GM19238 (cell line): Measurements from ENCODE around the gene SLC22A7.

Experiments
- DNase-seq: peaks from one replicate; pipeline ENCODE4 v3.0.0; 2011; ENCODE audit warnings: low spot score; ENCODE audit not compliant: insufficient read length

SLC22A7 gene

GRCh38 chr6:43282636-43283513 is 15.2 kb upstream of the SLC22A7 start:
- DNase-seq, result no peak

DNA sequence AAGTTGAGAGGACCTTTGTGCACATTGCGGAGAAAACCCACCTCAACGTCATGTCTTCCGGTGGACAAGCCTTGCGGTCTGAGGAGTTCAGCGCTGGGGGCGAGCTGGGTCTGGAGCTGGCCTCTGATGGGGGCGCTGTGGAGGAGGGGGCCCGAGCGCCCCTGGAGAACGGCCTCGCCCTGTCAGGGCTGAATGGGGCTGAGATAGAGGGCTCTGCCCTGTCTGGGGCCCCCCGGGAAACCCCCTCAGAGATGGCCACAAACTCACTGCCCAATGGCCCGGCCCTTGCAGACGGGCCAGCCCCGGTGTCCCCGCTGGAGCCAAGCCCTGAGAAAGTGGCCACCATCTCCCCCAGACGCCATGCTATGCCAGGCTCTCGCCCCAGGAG is 14.6 kb upstream of the SLC22A7 start:
- DNase-seq, result no peak

DNA sequence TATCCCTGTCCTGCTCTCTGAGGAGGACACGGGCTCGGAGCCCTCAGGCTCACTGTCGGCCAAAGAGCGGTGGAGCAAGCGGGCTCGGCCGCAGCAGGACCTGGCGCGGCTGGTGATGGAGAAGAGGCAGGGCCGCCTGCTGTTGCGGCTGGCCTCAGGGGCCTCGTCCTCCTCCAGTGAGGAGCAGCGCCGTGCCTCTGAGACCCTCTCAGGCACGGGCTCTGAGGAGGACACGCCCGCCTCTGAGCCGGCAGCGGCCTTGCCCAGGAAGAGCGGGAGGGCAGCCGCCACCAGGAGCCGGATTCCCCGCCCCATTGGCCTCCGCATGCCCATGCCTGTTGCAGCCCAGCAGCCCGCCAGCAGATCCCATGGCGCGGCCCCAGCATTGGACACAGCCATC is 14.2 kb upstream of the SLC22A7 start:
- DNase-seq, result no peak

DNA sequence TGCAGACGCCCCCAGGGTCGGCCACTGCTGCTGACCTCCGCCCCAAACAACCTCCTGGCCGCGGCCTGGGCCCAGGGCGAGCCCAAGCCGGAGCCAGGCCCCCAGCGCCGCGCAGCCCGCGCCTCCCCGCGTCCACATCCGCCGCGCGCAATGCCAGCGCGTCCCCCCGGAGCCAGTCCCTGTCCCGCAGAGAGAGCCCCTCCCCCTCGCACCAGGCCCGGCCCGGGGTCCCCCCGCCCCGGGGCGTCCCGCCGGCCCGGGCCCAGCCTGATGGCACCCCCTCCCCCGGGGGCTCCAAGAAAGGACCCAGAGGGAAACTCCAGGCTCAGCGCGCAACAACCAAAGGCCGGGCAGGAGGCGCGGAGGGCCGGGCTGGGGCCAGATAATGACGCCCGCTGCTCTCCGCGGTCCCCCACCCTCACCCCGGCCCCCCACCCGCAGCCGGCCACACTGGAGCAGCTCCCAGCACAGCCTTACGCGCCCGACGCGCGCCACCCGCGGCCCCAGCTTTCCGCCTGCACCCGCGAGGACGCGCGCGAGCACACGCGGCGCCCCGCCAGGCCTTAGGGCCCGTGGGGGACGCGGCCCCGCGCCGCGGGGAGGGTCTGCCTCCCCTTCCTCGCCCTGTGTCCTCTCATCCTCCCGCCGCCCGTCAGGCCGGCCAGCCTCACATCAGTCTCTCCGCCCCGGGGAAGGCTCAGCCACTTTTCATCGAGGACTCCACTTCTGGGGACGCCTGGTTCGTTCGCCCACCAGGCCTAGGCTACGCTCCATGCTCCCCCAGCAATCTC is 12.9 kb upstream of the SLC22A7 start:
- no peak for DNase-seq

- no peak for DNase-seq
Measured at GRCh38 chr6:43285832-43286231, 12.2 kb upstream of the SLC22A7 start.

GRCh38 chr6:43286456-43286979 is 11.5 kb upstream of the SLC22A7 start:
- DNase-seq, result no peak

GRCh38 chr6:43286980-43287716 is 10.9 kb upstream of the SLC22A7 start:
- no peak for DNase-seq

DNA sequence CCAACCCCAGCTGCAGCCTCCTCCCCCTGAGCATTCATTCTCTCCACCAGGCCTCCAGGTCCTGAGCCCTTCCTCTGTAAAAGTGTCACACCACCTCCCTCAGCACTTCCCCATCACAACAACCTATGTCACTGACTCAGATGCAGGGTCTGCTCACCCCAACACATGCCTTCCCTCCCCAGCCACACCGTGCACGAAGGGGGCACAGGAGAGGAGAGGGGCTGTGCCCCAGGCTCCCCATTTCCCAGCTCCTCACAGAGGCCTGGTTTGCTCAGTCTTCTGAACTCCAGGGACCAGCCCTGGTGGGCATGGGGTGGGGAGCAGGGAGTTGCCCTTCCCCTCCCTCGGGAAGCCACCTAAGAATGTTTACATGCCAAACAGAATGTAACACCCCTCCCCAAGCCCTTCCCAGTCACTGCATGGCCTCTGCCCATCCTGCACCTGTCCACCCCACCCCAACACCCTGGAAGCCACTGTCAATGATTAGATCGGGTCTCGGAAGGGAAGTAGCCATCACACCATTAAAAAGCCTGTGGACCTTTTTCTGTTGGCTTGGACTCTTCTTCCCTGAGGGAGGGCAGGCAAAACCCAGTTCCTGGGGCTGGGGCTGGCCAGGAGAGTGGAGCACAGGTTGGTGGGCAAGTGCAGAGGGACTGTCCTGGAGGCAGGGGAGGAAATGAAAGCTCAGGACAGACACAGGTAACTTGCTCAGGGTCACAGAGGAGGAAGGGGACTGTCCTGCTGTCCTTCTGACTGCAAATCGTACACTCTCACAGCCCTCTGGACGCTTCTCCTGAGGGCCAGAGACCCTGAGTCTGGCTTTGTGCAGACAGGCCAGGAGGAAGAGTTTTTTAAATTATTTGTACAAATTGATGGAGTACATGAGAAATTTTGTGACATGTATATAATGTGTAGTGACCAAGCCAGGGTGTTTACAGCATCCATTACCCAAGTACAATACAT is 10.1 kb upstream of the SLC22A7 start:
- DNase-seq, result no peak

DNA sequence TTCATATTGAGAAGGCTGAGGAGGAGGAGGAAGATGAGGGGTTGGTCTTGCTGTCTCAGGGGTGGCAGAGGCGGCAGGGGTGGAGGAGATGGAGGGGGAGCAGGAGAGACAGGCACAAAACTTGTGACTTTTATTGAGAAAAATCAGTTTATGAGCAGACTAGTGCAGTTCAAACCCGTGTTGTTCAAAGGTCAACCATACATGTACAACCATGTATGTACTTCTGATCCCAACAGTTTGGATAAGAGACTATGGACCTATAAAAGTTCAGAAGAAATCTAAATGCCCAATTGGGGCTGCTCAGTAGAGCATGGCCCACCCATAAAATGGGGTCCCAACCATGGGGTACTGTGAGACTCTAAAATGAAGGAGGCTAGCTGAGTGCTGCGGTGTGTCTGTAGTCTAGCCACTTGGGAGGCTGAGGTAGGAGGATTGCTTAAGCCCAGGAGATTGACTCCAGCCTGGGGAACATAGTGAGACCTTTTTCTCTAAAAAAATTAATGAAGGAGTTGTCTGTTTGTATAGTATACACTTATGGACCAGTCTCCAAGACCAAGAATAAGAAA is 7.6 kb upstream of the SLC22A7 start:
- DNase-seq, result no peak

GRCh38 chr6:43290905-43291355 is 7.1 kb upstream of the SLC22A7 start:
- DNase-seq, result no peak

- no peak for DNase-seq
Measured at GRCh38 chr6:43291708-43292107, 6.4 kb upstream of the SLC22A7 start.

DNA sequence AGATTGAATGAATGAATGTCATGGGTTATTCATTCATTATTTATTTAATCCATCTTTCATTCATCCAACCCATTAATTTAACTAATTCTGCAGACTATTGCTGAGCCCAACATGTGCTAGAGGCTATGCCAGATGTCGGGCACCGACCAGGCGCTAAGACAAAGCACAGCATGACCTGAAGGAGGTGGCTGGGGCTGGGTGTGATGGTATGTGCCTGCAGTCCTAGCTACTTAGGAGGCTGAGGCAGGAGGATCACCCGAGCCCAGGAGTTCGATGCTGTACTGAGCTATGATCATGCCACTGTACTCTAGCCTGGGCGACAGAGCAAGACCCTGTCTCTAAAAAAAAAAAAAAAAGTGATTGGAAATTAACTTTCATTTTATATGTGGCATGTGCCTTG is 5.7 kb upstream of the SLC22A7 start:
- no peak for DNase-seq

- no peak for DNase-seq
Measured at GRCh38 chr6:43292763-43293318, 5.2 kb upstream of the SLC22A7 start.

GRCh38 chr6:43293698-43294097 is 4.4 kb upstream of the SLC22A7 start:
- no peak for DNase-seq

GRCh38 chr6:43294536-43294935 is 3.5 kb upstream of the SLC22A7 start:
- no peak for DNase-seq

DNA sequence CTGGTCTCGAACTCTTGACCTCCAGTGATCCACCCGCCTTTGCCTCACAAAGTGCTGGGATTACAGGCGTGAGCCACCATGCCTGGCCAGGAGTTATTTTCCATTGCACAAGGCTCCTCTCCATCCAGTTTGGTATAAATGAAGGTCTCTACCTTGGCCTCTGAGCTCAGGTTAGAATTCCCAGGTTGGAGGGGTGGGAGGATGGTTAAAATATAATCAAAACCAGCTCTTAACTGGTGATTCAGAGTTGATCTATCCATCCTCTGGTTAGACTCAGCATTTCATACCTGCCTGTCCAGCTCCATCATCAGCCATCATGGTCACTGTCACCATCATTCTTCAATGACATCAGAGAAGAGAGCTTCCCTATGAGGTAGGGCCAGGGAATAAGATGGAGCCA is 2.6 kb upstream of the SLC22A7 start:
- no peak for DNase-seq

- no peak for DNase-seq
Measured at GRCh38 chr6:43296780-43297497, 1.1 kb upstream of the SLC22A7 start.

- no peak for DNase-seq
Measured at GRCh38 chr6:43298565-43299337, 691 bp downstream of the SLC22A7 start.
